WTC11 (cell line): ENCODE data around the gene KRT1.

Source experiments
- GTF2I ChIP-seq: fragments of 250-450 bp; sonication (Bioruptor Pico); conservative IDR thresholded peaks from 2 replicates; pipeline ENCODE4 v1.4.0; 2021; ENCODE audit warnings: mild to moderate bottlenecking
- USF1 ChIP-seq: sonication (generic); formaldehyde crosslinking; IDR thresholded peaks from 2 replicates; pipeline ENCODE4 v1.8.0; 2022; ENCODE audit warnings: mild to moderate bottlenecking, missing genetic modification reagents
- TF ChIP-seq, protein P1 (sequence below): sonication (generic); formaldehyde crosslinking; IDR thresholded peaks from 2 replicates; pipeline ENCODE4 v1.8.1; 2023; ENCODE audit warnings: mild to moderate bottlenecking, missing genetic modification reagents, moderate library complexity
- TF ChIP-seq, protein P2 (sequence below): sonication (generic); formaldehyde crosslinking; IDR thresholded peaks from 2 replicates; pipeline ENCODE4 v1.8.0; 2022; ENCODE audit warnings: mild to moderate bottlenecking, missing genetic modification reagents

- TF ChIP-seq, protein P1, sequence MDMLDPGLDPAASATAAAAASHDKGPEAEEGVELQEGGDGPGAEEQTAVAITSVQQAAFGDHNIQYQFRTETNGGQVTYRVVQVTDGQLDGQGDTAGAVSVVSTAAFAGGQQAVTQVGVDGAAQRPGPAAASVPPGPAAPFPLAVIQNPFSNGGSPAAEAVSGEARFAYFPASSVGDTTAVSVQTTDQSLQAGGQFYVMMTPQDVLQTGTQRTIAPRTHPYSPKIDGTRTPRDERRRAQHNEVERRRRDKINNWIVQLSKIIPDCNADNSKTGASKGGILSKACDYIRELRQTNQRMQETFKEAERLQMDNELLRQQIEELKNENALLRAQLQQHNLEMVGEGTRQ (CRISPR knock-in tag), result no peak
- TF ChIP-seq USF1 (CRISPR knock-in tag), result no peak
- TF ChIP-seq, protein P2, sequence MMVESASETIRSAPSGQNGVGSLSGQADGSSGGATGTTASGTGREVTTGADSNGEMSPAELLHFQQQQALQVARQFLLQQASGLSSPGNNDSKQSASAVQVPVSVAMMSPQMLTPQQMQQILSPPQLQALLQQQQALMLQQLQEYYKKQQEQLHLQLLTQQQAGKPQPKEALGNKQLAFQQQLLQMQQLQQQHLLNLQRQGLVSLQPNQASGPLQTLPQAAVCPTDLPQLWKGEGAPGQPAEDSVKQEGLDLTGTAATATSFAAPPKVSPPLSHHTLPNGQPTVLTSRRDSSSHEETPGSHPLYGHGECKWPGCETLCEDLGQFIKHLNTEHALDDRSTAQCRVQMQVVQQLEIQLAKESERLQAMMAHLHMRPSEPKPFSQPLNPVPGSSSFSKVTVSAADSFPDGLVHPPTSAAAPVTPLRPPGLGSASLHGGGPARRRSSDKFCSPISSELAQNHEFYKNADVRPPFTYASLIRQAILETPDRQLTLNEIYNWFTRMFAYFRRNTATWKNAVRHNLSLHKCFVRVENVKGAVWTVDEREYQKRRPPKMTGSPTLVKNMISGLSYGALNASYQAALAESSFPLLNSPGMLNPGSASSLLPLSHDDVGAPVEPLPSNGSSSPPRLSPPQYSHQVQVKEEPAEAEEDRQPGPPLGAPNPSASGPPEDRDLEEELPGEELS (CRISPR knock-in tag), result no peak
- TF ChIP-seq GTF2I (CRISPR knock-in tag), result no peak
Observed at GRCh38 chr12:52689936-52690335, 9.7 kb upstream of the KRT1 start.
